GM19324 (cell line): ENCODE data around the gene EOGT.

ENCODE experiments used
- ATAC-seq: cut with Tn5 transposase; IDR thresholded peaks from one replicate; pipeline ENCODE4 v1.9.1; 2021; ENCODE audit warnings: mild to moderate bottlenecking, moderate library complexity; ENCODE audit not compliant: unreplicated experiment, low FRiP score

EOGT gene

DNA sequence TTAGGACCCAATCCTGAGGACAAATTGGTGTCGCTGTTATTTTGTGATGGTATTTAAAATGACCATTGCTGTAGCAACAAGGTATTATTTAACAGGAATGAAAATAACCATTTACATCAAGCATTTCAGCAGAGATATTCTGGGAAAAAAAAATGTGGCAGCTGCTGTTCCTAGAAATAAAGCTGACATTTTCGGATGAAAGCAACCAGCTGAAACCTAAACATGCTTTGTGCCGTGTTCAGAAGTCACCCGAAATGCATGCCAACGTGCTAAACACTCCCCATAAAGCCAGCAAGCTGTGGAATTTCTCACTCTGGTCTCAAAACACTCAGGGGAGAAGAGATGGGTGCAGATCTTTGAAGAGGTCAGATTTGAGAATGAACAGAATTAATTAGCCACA lies 49.6 kb downstream of the EOGT start:
- ATAC-seq: no peak

DNA sequence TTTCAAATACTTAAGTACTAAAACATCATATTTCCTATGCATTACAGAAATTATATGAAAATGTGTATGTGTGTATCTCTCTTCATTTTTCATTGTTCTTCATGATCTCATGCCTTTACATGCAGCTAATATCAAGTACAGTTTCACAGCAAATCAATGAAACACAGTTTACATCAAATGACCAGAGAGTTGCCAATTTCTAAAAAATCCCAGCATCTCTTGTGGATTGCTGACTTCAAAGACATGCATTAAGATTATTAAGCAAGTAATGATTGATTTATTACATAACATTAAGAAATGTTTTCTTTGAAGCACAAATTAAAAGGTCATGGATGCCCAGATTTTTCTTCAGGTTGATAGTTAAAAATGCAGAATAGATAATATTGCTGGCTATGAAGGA lies 50.1 kb downstream of the EOGT start:
- ATAC-seq: no peak

- no peak for ATAC-seq
Observed at GRCh38 chr3:68958932-68959331, 54.6 kb downstream of the EOGT start.

GRCh38 chr3:68957895-68958294 lies 55.6 kb downstream of the EOGT start:
- ATAC-seq: no peak

DNA sequence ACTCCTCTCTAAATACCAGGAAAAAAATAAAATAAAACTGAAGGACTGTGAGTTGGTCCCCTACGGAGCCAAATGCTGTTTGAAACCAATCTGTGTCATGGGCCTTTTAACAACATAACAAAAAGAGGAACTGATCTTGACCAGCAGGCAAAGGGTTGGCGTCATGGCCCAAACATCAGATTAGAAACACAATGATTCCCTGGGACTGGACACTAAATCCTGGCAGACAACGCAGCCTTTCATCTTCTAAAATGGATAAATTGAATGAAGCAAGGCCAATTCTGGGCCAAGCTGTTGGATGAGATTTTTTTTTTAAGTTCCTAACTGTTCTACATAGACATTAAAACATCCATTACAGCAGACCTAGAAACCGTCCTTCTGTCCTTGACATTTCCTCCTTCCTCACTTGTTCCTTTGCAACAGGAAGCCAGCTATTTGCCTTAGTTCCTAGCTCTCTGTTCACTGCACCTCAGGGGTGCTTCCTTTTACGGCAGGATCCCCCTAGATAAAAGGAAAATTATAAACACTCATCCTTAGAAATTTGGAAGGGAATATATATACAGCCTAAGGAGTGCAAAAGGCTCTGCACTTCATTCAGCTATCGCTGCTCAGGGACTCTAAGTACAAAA lies 59.6 kb downstream of the EOGT start:
- ATAC-seq: no peak

DNA sequence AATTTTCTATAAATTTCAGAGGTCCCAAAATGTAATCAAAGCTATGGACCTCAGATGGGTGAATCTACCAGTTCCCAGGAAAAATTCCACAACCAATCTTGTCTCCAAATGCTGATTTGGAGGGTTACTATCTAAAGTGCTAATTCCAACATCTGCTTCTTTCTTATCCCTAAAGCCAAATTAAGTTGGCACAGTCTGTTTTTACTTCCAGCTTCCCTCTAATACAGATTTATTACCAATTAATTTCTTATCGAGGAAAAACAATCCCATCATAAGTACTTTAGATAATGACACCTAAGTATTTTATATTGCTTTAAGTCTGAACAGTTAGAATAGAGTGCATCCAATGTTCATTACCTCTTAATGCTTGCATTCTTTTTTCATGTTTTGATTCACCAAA lies 68.3 kb downstream of the EOGT start:
- ATAC-seq: no peak

GRCh38 chr3:68943753-68944500 lies 69.6 kb downstream of the EOGT start:
- no peak for ATAC-seq

DNA sequence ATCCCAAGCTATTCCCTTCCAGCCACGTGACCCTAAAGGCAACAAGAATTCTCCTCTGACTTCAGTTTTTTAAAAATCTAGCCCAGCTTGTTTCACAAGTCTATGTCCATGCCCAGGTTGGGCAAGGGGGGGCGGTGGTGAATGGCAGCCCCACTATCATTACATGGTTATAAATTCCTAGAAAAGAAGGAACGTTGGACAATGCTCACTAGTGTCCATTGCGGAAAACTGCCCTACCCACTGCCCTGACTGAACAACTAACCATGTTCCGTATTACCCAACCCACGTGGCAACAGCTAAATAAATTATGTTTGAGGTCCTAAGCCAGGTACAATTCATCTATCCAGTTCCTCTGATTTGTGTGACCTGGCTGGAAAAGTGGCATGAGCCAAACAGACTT lies 72.4 kb downstream of the EOGT start:
- ATAC-seq: no peak

- no peak for ATAC-seq
Observed at GRCh38 chr3:68936856-68937255, 76.6 kb downstream of the EOGT start.

- ATAC-seq: no peak
Observed at GRCh38 chr3:68935778-68936177, 77.7 kb downstream of the EOGT start.

DNA sequence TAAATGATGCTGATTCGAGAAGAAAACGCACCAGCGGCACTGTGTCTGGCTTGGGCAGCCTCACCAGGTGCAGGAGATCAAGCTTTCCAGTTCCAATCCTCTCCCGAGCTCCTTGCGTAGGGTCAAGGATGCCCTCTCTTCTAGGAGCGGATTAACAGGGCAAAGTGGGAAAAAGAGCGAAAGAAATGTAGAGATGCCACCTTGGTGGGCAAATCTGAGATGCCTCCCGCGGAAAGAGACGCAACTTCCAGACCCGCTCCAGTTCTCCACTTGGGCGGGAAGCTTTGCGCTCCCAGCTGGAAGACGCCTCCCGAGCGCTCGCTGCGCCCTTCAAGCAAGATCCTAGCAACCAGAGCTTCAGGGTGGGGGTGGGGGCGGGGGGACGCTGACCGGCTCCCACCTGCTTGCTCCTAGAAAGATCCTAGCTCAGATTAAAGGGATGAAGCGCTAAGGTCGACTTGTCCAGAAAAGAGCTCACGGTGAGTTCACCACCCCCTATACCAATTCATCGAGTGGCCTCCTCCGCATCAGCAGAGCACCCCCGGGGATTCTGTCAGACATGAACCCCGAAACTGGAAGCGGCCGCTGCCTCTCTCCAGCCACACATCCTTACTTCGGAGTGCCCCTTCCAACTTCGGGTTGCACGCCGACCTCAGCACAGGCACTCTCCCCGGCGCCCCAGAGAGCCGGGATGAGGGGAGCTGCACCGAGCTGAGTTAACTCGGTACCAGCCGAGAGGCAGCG lies 81.9 kb downstream of the EOGT start:
- no peak for ATAC-seq
